Left ventricle myocardium superior (tissue), 1 donor: ENCODE measurements around the gene LRMDA. TPM values are rescaled to one million over a fixed set of nuclear protein-coding genes. Genes with fewer than 3 reads are reported as not detected.
A peak's percentile ranks its signal among the peaks of the same experiment; 100 is the strongest.

Experiments
- ATAC-seq: fragments of 200-7000 bp; cut with Tn5 transposase; one replicate; pipeline ENCODE4 v1.9.1; 2020; ENCODE audit warnings: mild to moderate bottlenecking, moderate library complexity
- DNase-seq: peaks from one replicate; pipeline ENCODE4 v3.0.0-alpha.2; 2020
- intact Hi-C: fragments of 100-400 bp; cut with micrococcal nuclease; formaldehyde crosslinking; loops from one replicate; pipeline ENCODE4 v1.11.0; 2022
- total RNA-seq: library from RNA; stranded (reverse); fragmentation: NEBNext Ultra II Directional; extraction: Animal tissue kit (Norgen Biotek cat#: 25700); gene quantifications from one replicate; pipeline ENCODE4 v1.2.1, GENCODE V29; 2021
- donor health status: DM: no; HTN: yes; CAD: no; lungs with severe emphysema.

LRMDA gene
- total RNA-seq, 1 donor from 2014 or later = 23.1 TPM

DNA sequence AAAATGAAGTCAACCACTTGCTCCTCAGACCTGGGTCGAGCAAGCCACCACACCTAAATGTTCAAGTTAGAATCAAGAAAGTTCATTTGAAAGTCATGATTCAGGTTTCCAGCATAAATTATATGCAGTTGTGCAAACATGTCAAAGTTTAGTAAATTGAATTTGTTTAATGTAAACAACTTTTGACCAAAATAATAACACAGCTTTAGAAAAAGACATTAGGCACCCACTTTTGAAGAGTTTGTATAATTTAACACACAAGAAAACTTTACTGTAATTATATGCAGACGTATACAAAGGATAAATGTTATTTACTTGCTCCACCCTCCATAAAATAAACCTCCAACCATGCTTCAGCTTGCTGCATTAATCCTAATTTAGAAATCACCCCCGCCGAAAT lies 680.0 kb downstream of the LRMDA start:
- ATAC-seq (no peak), DNase-seq (no peak)
- intact Hi-C loops = no loop called here

- ATAC-seq (peak; percentile 30), DNase-seq (no peak)
- intact Hi-C loops = no loop called here
Observed at GRCh38 chr10:76111986-76112825, 680.8 kb downstream of the LRMDA start.

DNA sequence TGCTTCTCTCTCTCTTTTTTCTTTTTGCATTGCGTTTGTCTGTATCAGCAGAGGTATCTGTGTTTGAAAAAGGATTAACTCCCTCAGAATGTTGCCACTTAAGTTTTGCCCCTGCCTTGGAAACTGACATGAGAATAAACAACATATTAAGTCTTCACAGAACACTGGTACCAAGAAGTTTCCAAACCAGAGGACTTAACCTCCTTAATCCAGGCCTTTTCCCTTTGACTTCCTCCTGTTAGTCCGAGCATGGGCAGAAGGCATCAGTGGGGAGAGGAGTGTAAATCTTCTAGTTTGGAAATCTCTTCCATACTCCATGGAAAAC lies 681.4 kb downstream of the LRMDA start:
- DNase-seq = no peak
- intact Hi-C loops = no loop called here
- no peak for ATAC-seq

DNA sequence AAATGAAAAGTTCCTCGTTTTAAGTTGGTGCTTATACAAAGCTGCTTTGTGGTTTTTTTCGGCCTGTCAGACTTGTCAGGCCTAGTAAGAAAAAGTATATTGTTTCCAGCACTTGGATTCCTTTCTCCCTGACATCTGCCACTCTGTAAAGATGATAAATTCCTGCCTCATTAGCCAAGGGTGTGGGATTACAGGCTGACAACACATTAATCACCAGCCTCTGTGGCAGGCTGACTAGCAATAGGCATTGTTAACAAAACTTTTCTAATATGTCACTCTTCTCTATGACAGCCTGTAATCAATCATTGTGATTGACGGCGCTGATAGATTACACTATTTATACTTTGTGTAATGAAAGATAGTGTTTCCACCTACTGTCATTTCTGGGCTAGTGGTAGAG lies 682.5 kb downstream of the LRMDA start:
- DNase-seq (no peak), ATAC-seq (no peak)
- intact Hi-C loops = no loop called here

DNA sequence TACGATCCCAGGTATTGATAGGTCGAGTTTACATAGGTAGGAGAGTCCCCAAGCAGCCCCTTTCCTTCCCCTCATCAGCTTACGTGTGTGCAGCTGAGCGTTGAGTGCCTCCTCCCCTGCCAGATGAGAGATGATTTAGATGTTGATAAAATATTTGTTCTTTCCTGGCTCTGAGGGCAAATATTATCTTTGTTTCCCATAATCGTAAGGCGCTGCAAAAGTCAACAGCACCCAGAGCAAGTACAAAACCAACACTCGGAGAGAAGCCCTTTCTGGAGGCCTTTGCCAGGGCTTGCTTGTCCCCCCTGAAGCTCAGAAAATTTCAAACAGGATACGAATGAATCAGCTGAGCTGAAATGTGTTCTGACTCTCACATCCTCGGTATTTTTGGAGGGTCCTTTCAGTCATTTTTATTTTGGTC lies 683.2 kb downstream of the LRMDA start:
- intact Hi-C loops = no loop called here
- DNase-seq (no peak), ATAC-seq (no peak)

- DNase-seq = no peak
- no peak for ATAC-seq
- intact Hi-C loops = no loop called here
Observed at GRCh38 chr10:76115131-76115470, 683.7 kb downstream of the LRMDA start.

- DNase-seq = no peak
- intact Hi-C loops = no loop called here
- ATAC-seq = no peak
Observed at GRCh38 chr10:76115471-76116155, 684.2 kb downstream of the LRMDA start.

DNA sequence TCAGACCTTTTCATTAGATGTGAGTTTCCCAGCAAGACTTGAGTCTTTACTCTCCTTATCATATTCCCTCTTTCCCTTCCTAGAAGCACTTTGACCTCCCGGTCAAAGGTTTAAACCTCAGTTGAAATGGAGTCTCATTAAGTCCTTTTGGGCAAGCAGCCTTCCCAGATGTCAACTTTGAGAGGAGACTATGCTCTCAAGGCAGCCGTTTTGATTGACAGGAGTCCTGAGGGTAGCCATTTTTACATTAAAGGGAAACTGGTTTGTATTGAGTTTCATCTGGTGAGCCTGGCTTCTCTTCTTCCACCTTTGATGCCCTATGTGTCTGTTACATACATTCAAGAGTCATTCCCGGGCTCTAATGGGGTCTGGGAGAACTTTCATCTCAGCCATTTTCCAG lies 685.1 kb downstream of the LRMDA start:
- intact Hi-C loops = no loop called here
- ATAC-seq = no peak
- no peak for DNase-seq

GRCh38 chr10:76117949-76118348 lies 686.5 kb downstream of the LRMDA start:
- ATAC-seq (no peak), DNase-seq (no peak)
- intact Hi-C loops = no loop called here

GRCh38 chr10:76119036-76119435 lies 687.6 kb downstream of the LRMDA start:
- ATAC-seq (no peak), DNase-seq (no peak)
- intact Hi-C loops = no loop called here

DNA sequence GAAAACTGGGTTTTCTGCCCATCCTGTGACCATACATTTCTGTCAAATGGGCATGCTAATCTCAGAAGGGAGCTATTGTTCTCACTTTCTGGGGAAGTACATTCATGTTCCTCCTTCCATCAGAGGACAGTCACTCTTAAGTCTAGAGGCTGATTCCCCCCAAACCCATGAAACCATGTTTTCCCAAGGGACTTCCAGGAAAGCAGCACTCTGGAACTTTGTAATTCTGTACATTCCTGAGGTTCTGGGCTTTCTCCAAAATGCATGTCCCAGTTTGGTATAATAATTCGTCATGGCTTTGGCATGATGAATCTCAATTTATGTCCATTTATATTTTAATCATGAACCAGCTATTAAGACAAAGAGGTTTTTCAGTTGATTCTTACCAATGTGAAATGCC lies 688.1 kb downstream of the LRMDA start:
- DNase-seq (no peak), ATAC-seq (no peak)
- intact Hi-C loops = no loop called here

GRCh38 chr10:76122056-76122455 lies 690.6 kb downstream of the LRMDA start:
- DNase-seq (no peak), ATAC-seq (no peak)
- intact Hi-C loops = no loop called here

GRCh38 chr10:76124280-76124679 lies 692.9 kb downstream of the LRMDA start:
- DNase-seq = no peak
- no peak for ATAC-seq
- intact Hi-C loops = no loop called here

- DNase-seq (no peak), ATAC-seq (no peak)
- intact Hi-C loops = no loop called here
Observed at GRCh38 chr10:76125900-76126299, 694.5 kb downstream of the LRMDA start.

- intact Hi-C loops = no loop called here
- DNase-seq = no peak
Observed at GRCh38 chr10:76126607-76127527, 695.4 kb downstream of the LRMDA start.

DNA sequence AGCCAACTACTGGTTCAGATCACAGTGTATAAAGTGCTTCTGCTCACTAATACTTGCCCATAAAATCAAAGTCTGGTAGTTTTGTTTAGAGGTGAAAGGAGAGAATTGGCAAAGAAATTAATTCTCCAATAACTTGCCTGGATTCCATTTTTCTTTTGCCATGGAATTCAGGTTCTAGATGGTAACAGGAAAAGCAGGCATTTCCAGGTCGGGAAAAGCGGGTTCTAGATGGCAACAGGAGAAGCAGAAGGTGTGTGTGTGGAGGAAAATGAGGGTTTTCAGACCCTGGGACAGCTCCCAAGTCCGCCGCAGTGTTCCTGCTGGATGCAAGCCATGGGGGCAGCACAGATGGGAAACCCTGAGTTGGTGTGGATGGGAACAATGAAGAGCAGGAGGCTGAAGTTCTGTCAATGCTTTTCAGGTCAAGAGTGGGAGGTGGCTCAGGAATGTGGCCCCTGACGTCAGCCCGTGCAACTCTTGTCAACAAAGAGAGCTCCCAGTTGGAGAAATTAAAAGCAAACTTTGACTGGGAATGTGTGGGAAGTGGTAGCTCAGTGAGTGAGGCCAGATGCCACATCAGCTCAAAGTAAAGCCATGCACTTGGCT lies 696.7 kb downstream of the LRMDA start:
- ATAC-seq = no peak
- intact Hi-C loops = no loop called here

More at GRCh38 chr10:76126607-76127527, 695.4 kb downstream of the LRMDA start:
- no peak for ATAC-seq

GRCh38 chr10:76129213-76129612 lies 697.8 kb downstream of the LRMDA start:
- ATAC-seq (peak; percentile 63), DNase-seq (no peak)
- intact Hi-C loops = no loop called here

More for the DNA sequence above, 696.7 kb downstream of the LRMDA start:
- DNase-seq = no peak

DNA sequence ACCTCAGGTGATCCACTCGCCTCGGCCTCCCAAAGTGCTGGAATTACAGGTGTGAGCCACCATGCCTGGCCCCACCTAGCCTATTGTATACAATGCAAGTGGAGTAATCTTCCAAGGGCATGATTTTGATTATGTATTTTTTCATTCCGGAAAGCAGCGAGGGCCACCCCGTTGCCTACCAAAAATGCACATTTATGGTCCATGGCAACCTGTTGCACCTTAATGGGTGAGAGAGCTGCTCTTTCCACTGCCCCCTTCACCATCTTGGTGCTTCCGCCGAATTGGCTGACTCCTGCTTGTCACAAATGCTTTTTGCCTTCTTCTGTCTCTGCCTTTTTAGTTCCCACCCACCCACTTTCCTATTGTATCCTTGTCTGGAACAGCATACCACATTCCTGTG lies 699.5 kb downstream of the LRMDA start:
- ATAC-seq = no peak
- intact Hi-C loops = no loop called here
- no peak for DNase-seq

DNA sequence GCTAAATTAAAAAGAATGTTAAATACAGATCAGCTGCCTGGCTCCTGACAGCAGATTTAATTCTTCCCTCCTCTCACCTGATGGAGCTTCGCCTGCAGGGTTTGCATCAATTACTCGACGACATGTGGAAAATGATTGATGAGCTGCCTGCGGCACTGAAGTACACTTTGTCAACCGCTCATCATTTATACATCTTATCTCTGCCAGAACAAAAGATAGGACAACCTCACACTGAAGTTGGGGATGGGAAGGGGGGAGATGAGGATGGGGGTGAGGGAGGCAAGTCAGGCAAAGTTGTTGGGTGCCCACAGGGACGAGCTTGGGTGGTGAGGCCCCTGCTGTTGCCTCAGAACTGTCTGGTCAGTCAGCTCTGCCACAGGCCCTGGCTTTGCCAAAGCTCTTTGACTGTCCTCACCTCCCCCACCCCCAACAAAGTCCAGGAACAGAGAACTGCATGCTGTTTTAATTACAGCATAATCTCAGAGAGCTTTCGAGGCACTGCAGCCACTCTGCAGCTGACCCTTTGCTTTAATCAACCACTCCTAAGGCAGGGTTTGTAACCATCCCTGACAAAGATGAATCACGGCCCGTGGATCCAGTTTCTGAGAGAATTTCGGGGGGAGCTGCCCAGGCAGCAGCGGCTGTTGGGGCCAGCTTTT lies 702.3 kb downstream of the LRMDA start:
- intact Hi-C loops = no loop called here
- DNase-seq = no peak

More for the DNA sequence above, 702.3 kb downstream of the LRMDA start:
- no peak for ATAC-seq
